ENCODE data around the gene EHD1. TPM values are rescaled to one million over a fixed set of nuclear protein-coding genes. Genes with fewer than 3 reads are reported as not detected.
A peak's percentile ranks its signal among the peaks of the same experiment; 100 is the strongest.

Gene EHD1
- total RNA-seq, 2 experiments from 2014 or later: 187 to 195 TPM

DNA sequence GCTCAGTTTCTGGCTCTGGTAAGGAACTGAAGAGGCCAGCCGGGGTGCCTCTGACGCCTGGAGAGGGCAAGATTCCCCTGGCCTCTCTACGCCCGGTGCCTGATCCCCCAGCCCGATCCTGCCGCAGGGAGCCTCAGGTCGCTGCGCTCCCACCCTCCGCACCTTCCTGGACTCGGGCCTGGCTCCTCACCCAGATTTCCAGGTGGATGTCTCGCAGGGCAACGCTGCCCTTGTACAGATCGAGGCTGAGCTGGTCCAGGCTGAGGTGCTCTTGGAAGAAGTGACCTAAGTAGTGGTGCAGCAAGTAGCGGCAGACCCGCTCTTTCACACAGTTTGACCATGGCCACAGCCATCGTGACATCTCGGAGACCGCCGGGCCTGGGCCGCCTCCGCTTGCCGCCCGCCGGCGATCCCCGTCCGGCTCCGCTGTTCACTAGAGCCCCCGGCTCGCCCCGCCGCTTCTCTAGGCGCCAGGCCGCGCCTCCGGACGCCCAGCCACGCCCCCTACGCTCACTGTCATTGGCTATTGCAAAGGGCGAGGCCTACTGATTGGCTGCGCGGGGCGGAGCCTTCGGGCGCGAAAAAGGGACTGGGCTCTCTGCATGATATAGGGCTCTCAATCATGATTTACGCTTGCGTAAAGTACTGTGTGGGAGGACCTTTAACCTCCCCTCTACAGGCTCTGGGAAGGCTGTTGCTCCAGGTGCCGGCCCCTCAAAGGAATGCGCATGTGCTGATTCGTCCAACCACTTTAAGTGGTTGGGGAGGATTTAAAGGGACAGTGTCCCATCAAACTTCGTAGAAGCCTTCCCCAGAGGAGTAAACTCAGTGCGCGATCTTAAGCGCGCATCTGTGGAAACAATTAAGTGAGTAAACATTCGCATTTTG lies 38.6 kb upstream of the EHD1 start, which contains the start of gene ATG2A:
TSS of gene ATG2A (minus strand) at position 435 of the 888 bp plus-strand sequence. CDS start at position 361, 74 bp downstream.
- Mint-ChIP-seq H3K4me3 (peak within 1 kb of the TSS; percentile 93), H3K9me3 (no peaks in the 10 kb centered on the region), H3K27ac (peak within 1 kb of the TSS; percentile 95), H3K36me3 (peaks cover 2% of the 10 kb centered on the region), H3K27me3 (no peaks in the 10 kb centered on the region), H3K4me1 (peaks cover 21% of the 10 kb centered on the region)
- POLR2A ChIA-PET: interaction anchor here (1.0 kb wide), 1 partner anchor 38 kb away, joined by 4 read pairs; the partner anchor contains the start of gene EHD1
- peak; percentile 99 for ATAC-seq (ENCODE audit: low read depth)
- DNase-seq: peak; percentile 99

DNA sequence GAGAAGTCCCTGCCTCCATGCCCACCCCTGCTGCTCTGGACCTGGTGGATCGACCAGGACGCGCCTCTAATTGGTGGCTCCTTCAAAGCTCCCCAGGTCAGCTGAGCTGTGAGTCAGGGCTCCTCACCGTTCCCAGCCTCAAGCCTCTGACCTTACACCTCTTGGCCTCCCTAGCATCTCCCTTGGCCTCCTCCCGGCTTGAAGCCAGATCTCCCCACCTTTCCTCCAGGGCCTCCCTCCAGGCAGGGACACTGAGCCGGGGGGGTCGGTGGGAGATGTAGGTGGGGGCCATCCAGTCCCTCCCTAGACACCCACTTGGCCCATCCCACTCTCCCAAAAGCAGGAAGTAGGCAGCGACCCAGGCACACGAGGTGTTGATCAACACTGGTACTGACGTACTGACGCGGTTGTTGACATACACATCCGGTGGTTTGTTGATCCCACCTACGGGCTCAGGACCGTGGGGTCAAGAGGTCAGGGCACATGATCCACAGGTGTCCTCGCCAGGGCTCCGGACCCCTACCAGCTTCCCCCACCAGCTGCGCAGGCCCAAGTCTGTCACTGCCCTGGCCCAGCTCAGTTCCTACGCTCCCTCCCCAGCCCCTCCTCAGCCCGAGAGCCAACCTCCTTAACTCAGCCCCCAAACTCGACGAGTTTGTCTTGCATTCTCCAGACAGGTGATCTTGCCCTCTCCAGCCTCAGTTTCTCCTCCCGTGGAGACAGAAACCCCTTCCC lies 37.8 kb upstream of the EHD1 start:
- Mint-ChIP-seq H3K4me1 (peaks cover 21% of the 10 kb centered on the region), H3K36me3 (peaks cover 4% of the 10 kb centered on the region), H3K9me3 (no peaks in the 10 kb centered on the region), H3K27ac (peak overlapping the region; percentile 95), H3K4me3 (peak overlapping the region; percentile 93), H3K27me3 (no peaks in the 10 kb centered on the region)
- ATAC-seq (ENCODE audit: low read depth) (no peak), DNase-seq (peak; percentile 61)
- POLR2A ChIA-PET: interaction anchor here (0.5 to 1.5 kb wide), 4 partner anchors 16 to 206 kb away, joined by 4 read pairs; partner anchors contain the start of genes EHD1, FAU and MRPL49

DNA sequence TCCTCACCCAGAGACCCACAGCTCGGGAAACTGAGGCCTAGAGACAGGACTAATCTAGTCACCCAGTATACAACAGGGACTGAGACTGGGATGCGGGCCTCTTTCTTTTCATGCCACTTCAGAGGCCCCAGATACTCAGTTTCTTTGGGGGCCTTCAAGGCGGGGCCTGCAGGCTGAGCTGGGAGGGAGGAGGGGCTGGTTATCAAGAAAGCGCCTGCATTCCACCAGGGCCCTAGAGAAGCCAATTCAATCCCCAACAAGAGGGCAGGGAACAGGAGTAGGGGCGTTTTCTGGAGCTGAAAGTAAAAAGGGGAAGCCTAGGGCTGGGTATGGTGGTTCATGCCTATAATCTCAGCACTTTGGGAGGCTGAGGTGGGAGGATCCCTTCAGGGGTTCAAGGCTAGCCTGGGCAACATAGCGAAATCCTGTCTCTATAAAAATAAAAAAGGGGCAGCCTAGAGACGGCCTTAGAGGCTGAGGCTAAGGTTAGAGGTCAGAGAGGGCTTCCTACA lies 37.0 kb upstream of the EHD1 start:
- DNase-seq (no peak), ATAC-seq (ENCODE audit: low read depth) (no peak)
- Mint-ChIP-seq H3K27me3 (no peaks in the 10 kb centered on the region), H3K36me3 (peaks cover 4% of the 10 kb centered on the region), H3K4me1 (peaks cover 21% of the 10 kb centered on the region), H3K9me3 (no peaks in the 10 kb centered on the region), H3K4me3 (peak overlapping the region; percentile 93), H3K27ac (peak overlapping the region; percentile 95)
- POLR2A ChIA-PET: interaction anchor here (1.4 to 1.5 kb wide), 2 partner anchors 9 to 15 kb away, joined by 4 read pairs; partner anchors contain the start of gene PPP2R5B

DNA sequence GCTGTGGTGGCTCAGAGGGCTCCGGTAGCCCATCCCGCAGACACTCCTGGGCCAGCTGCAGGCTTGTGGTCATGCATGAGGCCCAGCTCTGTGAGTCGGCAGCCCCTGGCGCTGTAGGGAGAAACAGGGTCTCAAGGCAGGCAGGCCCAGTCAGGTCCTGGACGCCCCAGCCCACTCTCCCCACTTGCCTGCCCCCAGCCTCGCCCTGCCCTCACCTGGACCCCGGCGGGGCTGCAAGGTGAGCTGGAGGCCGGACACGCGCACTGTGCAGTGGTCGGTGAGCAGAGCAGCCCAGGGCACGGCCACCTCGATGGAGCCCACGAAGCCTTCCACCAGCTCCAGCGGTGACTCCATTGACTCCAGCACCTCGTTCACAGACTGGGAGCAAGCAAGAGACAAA lies 35.7 kb upstream of the EHD1 start:
- ATAC-seq (ENCODE audit: low read depth): no peak
- Mint-ChIP-seq H3K9me3 (no peaks in the 10 kb centered on the region), H3K36me3 (peaks cover 4% of the 10 kb centered on the region), H3K4me3 (no peak overlapping the region), H3K27ac (no peak overlapping the region), H3K27me3 (no peaks in the 10 kb centered on the region), H3K4me1 (peaks cover 21% of the 10 kb centered on the region)
- peak; percentile 22 for DNase-seq
- POLR2A ChIA-PET: interaction anchor here (0.7 to 1.4 kb wide), 2 partner anchors 10 to 208 kb away, joined by 4 read pairs; partner anchors contain the start of genes FAU, MRPL49 and PPP2R5B

DNA sequence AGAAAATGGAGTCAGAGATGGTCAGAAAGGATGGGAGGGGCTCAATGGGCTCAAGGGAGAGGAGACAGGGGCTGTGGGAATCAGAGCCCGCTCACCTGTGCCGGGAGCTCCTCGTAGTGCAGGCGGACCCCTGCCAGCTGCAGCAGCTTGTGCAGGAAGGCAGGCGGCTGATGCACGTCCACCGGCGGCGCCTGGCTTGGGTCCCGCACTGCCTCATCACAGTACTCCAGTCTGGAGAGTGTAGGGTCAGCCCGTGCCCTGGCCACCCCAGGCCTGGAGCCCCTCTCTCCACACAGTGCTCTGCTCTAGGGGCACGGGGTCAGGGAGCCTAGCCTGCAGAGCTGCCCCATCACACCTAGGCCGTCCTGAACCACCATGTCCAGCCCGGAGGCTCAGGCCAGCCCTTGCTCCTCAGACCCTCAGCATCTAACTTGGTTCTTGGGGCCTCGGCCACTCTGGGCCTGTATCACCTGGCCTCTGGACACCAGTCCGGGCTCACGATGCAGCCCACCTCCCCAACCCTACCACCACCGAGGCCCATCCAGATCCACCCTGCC lies 34.8 kb upstream of the EHD1 start:
- no peak overlapping the region for H3K4me3 Mint-ChIP-seq
- H3K27ac Mint-ChIP-seq: no peak overlapping the region
- ATAC-seq (ENCODE audit: low read depth) (no peak), DNase-seq (no peak)
- POLR2A ChIA-PET: interaction anchor here (0.6 kb wide), 1 partner anchor 163 kb away, joined by 6 read pairs; no protein-coding TSS in a partner anchor
- no peaks in the 10 kb centered on the region for H3K9me3 Mint-ChIP-seq
- no peaks in the 10 kb centered on the region for H3K27me3 Mint-ChIP-seq
- peaks cover 4% of the 10 kb centered on the region for H3K36me3 Mint-ChIP-seq
- H3K4me1 Mint-ChIP-seq: peaks cover 21% of the 10 kb centered on the region

DNA sequence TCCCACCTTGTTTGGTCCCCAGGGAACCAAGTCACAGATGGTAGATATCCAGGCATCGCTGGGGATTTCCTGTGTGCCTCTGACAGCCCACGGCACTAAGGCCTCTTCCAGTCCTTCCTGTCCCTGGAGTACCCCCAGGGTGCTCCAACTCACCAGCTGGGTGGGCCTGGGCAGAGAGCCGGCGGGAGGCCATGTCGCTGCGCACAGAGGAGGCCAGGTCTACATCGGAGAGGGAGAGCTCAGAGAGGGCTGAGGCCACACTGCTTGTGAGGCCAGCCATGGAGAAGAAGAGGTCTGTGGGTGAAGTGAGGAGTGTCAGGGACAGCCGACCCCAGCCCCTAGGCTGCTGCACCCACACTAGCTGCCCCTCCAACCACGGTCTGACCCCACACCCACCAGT lies 33.3 kb upstream of the EHD1 start:
- Mint-ChIP-seq H3K27ac (no peak overlapping the region), H3K4me3 (no peak overlapping the region), H3K4me1 (peaks cover 15% of the 10 kb centered on the region), H3K36me3 (peaks cover 4% of the 10 kb centered on the region), H3K27me3 (no peaks in the 10 kb centered on the region), H3K9me3 (no peaks in the 10 kb centered on the region)
- ATAC-seq (ENCODE audit: low read depth) (no peak), DNase-seq (no peak)
- POLR2A ChIA-PET: no interaction called here

DNA sequence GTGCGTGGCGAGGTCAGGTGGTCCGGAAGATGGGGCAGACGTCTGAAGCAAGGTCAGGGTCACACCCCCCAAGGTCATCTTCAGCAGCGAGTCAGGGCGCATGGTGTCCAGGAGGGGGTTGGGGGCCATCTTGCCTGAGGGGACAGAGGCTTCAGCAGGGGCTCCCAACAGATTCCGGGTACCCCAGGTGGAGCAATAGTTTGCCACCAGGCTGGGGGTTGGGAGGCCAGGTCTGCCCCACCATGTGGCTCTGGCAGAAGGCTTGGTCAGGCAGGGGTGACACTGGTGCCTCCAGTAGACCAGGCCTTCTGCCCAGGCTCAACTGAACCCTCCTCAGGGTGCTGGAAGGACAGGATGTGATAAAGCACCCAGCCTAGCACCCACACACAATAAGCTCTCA lies 32.7 kb upstream of the EHD1 start:
- POLR2A ChIA-PET: no interaction called here
- Mint-ChIP-seq H3K9me3 (no peaks in the 10 kb centered on the region), H3K4me1 (peaks cover 10% of the 10 kb centered on the region), H3K4me3 (no peak overlapping the region), H3K27me3 (no peaks in the 10 kb centered on the region), H3K27ac (no peak overlapping the region), H3K36me3 (peaks cover 4% of the 10 kb centered on the region)
- ATAC-seq (ENCODE audit: low read depth): no peak
- DNase-seq: no peak

DNA sequence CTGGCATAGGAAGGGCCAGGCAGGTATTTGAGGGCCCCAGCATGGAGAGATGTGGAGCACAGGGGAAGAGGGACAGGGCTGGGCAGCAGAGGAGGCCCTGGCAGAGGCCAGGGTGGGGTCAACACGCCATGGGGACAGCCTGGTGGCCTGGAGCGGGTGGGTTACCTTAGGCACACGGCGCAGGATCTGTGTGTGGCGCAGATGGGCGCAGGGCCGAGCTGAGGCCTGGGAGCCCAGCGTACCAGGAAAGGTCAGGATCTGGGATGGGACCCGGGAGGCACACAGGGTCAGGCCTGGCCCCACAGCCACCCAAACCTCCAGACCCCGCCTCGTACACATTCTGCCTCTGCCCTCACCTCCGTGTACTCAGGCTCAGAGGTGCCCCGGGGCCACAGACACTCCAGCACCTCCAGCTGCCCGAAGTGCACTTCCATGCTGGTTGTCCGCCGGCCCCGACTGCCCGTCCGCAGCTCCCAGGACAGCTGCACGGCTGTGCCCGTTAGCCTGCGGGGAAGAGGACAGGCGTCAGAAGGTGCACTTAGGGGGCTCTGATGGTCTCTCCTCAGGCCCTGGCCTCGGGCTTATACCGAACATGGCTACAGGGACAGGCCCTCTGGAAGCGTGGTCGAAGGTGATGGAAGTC lies 32.2 kb upstream of the EHD1 start:
- DNase-seq: no peak
- POLR2A ChIA-PET: no interaction called here
- H3K4me3 Mint-ChIP-seq: no peak overlapping the region

DNA sequence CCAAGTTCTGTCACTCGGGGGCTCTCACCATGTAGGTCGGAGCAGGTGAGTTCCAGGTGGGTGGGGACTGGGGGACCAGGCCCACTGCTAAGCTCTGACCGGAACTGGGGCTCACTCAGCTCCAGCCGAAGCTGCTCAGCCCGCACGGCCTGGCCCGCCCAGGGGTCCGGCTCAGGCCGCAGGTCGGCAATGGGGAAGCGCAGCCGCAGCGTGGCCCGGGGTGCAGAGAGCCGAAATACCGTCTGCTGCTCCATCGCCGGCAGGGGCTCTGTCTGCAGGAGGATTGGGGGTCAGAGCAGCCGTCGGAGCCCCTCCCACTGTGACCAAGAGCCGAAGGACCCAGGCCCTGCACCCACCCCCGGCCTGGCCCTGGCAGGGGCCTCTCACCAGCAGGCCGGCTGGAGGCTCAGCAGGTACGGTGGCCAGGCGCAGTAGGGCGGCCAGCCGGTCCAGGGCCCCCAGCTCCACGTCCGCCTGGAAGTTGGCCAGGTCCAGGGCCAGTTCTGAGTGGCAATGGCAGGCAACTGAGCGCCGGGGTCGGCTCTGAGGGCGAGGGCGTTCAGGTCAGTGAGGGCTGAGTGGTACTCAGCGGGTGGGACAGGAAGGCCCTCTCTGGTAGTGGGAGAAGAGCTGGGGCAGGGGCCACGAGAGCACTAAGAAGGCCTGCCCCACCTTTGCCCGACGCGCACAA lies 31.4 kb upstream of the EHD1 start:
- Mint-ChIP-seq H3K36me3 (peaks cover 6% of the 10 kb centered on the region), H3K9me3 (no peaks in the 10 kb centered on the region), H3K27me3 (no peaks in the 10 kb centered on the region), H3K4me1 (peaks cover 2% of the 10 kb centered on the region), H3K4me3 (no peak overlapping the region), H3K27ac (no peak overlapping the region)
- POLR2A ChIA-PET: interaction anchor here (0.6 kb wide), 1 partner anchor 109 kb away, joined by 5 read pairs; no protein-coding TSS in a partner anchor
- ATAC-seq (ENCODE audit: low read depth) (no peak), DNase-seq (no peak)

More for the DNA sequence above, 32.2 kb upstream of the EHD1 start:
- Mint-ChIP-seq H3K9me3 (no peaks in the 10 kb centered on the region), H3K27me3 (no peaks in the 10 kb centered on the region), H3K27ac (no peak overlapping the region), H3K36me3 (peaks cover 6% of the 10 kb centered on the region), H3K4me1 (peaks cover 4% of the 10 kb centered on the region)
- no peak for ATAC-seq (ENCODE audit: low read depth)

DNA sequence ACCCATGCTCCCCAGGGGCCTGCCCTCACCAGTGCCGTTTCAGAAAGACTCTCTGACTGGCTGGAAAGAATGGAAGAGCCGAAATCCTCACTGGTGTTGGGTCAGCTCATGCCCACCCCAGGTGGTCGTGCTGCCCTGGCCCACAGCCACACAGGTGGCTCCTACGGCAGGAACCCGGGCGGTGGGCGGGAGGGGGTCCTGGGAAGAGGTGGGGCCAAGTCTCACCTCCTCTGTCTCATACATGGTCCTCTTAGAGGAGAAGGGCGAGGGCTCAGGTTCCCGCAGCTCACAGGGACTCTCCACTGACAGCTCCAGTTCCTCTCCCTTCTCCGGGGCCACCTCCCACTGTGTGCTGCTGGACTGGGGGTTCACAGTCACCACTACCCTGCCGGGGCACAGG lies 30.3 kb upstream of the EHD1 start:
- Mint-ChIP-seq H3K4me1 (no peaks in the 10 kb centered on the region), H3K27me3 (no peaks in the 10 kb centered on the region), H3K9me3 (no peaks in the 10 kb centered on the region), H3K27ac (no peak overlapping the region), H3K36me3 (peaks cover 6% of the 10 kb centered on the region), H3K4me3 (no peak overlapping the region)
- DNase-seq (no peak), ATAC-seq (ENCODE audit: low read depth) (no peak)
- POLR2A ChIA-PET: no interaction called here

DNA sequence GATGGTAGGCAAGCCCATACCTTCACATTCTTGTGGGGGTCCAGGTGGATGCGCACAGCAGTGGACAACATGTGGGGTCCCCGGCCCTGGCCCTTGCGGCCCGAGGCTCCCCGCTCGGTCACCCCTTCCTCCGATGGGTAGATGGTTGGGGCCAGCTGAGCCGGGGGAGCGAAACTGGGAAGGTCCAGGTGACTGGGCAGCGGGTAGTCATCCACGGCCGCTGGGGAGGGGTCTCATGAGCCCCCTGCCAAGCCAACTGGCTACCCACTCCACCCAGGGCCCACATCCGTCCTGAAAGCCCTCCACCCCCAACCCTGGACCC lies 27.9 kb upstream of the EHD1 start:
- ATAC-seq (ENCODE audit: low read depth) (no peak), DNase-seq (no peak)
- H3K36me3 Mint-ChIP-seq: peaks cover 2% of the 10 kb centered on the region
- no peaks in the 10 kb centered on the region for H3K9me3 Mint-ChIP-seq
- POLR2A ChIA-PET: no interaction called here
- H3K4me3 Mint-ChIP-seq: no peak overlapping the region
- H3K4me1 Mint-ChIP-seq: no peaks in the 10 kb centered on the region
- no peak overlapping the region for H3K27ac Mint-ChIP-seq
- H3K27me3 Mint-ChIP-seq: no peaks in the 10 kb centered on the region

DNA sequence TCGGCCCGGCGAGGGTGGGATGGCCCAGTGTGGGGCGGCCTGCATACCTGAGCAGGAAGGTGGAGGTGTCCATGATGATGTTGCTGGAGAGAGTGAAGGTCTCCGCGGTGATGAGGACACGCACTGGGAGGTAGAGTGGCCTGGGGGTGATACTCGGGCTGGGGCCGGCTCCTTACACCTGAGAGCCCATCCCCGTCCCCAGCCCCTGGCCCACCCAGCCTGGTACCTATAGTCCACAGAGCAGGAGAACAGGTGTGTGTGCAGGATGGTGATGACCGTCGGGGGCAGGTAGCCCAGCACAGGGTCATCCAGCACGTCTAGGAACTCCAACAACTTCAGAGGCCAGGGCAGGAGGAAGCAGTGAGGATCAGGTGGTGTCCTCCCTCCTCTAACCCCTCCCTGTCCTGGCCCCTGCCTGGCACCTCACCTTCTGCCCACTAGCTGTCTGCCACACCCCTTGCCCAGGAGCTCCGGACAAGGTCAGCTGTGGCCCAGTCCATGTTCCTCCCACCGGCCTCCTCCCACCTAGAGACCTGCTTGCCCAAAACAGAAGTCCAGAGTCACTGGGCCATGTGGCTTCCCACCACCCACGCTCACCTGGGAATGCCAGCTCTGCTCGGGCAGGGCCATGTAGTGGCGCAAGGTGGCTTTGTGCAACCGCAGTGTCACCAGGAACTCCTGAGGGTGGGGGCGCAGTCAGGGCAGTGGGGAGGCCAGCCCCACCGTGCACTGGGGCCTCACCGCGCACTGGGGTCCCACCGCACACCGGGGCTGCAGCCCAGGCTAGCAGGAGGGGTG lies 27.3 kb upstream of the EHD1 start:
- peaks cover 2% of the 10 kb centered on the region for H3K36me3 Mint-ChIP-seq
- H3K4me3 Mint-ChIP-seq: no peak overlapping the region
- no peak overlapping the region for H3K27ac Mint-ChIP-seq
- H3K9me3 Mint-ChIP-seq: no peaks in the 10 kb centered on the region
- ATAC-seq (ENCODE audit: low read depth) (no peak), DNase-seq (no peak)
- no peaks in the 10 kb centered on the region for H3K27me3 Mint-ChIP-seq
- no peaks in the 10 kb centered on the region for H3K4me1 Mint-ChIP-seq
- POLR2A ChIA-PET: no interaction called here
